ENCODE measurements around the gene PEX11B.
A peak's percentile ranks its signal among the peaks of the same experiment; 100 is the strongest.

Gene PEX11B

DNA sequence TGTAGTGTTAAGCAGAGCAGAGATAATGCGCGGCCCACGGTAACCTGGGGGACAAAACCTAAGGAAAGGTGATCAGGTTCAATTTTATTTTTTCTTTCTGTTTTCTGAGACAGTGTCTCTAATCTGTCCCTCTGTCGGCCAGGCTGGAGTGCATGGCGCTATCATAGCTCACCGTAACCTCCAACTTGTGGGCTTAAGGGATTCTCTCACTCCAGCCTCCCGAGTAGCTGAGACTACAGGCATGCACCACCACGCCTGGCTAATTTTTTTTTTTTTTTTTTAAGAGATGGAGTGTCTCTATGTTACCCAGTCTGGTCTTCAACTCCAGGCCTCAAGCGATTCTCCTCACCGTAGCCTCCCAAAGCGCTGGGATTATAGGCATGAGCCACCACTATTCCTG is 32.1 kb downstream of the PEX11B start:
- in situ Hi-C loops (cut with HindIII; ENCODE audit: low pct_ligation_motif_present, low pct_unique_long_range_greater_than_20kb, low sequenced_read_pairs) = no loop called here
- DNase-seq = no peak

DNA sequence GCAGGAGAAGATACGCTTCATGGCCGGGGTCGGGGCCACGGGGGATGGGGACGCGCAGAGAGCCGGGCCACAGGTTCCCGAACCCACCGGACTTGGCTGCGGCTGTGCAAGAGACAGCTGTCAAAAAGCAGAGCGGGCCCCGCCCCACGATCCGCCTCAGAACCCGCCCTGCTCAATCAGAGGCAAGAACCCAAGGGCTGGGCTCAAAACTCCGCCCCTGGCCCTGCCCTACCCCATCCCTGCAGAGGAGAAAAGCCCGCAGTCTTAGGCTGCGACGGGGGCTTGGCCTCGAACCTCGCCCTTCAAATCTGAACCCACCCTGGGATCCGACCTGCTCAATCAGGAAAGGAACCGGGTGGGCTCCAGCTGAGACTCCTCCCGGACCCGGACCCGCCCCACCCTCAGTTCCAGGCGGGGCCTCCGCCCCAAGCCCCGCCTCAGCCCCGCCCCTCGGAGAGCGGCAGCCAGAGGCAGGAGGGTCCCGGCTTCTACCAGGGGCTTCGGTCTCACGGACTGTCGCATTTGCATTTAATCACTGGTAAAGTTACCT is 32.7 kb downstream of the PEX11B start, which contains the start of gene ANKRD35:
Gene ANKRD35, minus strand, starts transcription at position 129 of the 550 bp plus-strand sequence. Its CDS starts 108 bp downstream, at position 21.
- in situ Hi-C loops (cut with HindIII; ENCODE audit: low pct_ligation_motif_present, low pct_unique_long_range_greater_than_20kb, low sequenced_read_pairs) = no loop called here
- peak; percentile 80 for DNase-seq

DNA sequence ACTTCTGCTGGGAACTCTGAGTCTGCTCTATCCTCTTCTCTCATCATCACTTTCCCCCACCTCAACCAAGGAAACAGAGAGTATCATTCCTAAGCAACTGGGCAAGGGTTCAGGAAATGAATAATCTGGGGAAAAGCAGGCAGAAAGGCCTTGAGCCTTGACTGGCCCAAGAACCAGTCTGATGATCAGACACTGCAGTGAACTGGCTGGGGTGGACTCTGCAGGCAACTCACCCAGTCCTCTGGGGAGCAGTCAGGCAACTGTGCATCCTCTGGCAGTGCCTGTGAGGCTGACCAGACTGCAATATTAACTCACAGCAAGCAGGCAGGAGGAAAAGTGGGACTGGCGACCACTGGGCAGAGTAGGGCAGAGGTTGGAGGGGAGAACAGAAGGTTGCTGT is 33.8 kb downstream of the PEX11B start:
- no peak for DNase-seq
- in situ Hi-C loops (cut with HindIII; ENCODE audit: low pct_ligation_motif_present, low pct_unique_long_range_greater_than_20kb, low sequenced_read_pairs) = no loop called here

DNA sequence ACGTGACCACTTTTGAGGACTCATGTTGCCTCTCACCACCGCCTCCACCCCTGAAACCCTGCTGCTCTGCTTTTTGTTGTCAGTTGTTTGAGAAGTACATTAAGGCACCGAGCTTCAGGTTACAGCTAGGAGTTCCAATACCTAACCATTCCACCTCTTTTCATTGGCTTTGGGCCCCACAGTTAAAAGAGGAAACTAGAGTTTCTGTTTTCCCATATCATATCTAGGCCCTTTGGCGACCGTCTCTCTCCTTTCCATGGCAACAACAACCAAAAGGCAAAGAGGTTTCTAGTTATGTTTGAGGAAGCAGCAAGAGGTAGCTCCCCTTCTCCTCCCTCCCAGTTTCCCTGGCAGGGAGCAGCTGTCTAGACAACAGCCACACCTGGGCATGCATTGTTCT is 38.7 kb downstream of the PEX11B start:
- DNase-seq = no peak

DNA sequence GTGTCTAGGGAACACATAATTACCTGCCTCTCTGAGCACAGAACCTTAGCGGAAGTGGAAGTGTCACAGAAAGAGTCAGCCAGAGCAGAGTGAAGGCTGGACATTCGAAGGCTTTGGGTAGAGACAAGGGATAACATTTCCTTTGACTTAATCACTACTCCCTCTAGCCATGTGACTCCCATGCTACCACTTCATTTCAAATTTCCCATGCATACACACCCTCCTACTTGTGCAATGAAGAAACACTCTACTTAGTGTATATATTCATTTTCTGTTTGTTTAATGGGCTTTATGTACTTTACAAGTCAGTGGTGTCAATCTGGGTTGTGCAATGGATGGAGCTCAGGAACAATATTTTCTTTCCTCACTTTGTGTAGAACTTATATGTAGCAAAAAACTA is 39.8 kb downstream of the PEX11B start:
- no peak for DNase-seq
- in situ Hi-C loops (cut with HindIII; ENCODE audit: low pct_ligation_motif_present, low pct_unique_long_range_greater_than_20kb, low sequenced_read_pairs) = no loop called here

More for the DNA sequence above, 38.7 kb downstream of the PEX11B start:
- in situ Hi-C loops (cut with HindIII; ENCODE audit: low pct_ligation_motif_present, low pct_unique_long_range_greater_than_20kb, low sequenced_read_pairs) = no loop called here

DNA sequence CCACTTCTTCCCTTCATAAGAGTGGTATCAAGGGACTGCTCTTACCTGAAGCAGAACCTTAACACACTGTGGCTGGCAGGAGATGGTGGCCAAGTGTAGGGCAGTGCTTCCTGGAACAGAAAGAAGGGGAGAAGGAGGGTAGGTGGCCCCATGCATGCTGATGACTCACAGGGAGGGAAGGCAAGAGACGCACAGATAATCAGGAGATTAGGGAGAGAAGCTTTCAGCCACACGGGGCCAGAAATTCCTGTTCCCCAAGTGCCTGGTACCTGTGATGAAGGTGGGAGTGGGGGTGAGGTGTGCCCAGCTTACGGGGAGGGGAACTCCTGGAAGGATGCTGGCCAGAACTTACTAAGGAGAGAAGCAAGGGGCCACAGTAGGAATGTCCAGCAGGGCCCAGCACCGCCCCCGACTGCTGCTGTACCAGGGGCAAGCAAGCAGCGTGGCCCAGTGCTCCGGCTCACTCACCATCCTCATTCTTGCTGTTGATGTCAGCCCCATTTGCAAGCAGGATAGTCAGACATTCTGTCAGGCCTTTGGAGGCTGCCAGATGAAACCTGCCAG is 40.5 kb downstream of the PEX11B start:
- DNase-seq = no peak
- in situ Hi-C loops (cut with HindIII; ENCODE audit: low pct_ligation_motif_present, low pct_unique_long_range_greater_than_20kb, low sequenced_read_pairs) = no loop called here

DNA sequence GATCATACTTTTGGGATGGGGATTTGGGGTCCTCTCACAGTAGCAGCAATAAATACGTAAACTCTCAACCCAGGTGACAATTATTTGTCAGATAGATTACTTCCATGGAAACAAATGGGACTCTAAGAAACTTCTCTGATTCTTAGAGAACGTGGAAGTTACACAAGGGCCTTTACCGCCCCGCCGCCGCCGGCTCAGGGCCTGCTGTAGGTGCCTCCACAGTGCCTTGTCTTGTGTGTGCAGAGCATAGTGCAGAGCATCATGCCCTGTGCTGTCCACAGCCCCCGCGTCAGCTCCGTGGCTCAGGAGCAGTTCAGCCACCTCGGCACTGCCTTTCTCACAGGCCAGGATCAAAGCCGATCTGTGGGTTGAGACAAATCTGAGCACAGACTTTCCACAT is 43.9 kb downstream of the PEX11B start:
- no peak for DNase-seq
- in situ Hi-C loops (cut with HindIII; ENCODE audit: low pct_ligation_motif_present, low pct_unique_long_range_greater_than_20kb, low sequenced_read_pairs) = no loop called here

DNA sequence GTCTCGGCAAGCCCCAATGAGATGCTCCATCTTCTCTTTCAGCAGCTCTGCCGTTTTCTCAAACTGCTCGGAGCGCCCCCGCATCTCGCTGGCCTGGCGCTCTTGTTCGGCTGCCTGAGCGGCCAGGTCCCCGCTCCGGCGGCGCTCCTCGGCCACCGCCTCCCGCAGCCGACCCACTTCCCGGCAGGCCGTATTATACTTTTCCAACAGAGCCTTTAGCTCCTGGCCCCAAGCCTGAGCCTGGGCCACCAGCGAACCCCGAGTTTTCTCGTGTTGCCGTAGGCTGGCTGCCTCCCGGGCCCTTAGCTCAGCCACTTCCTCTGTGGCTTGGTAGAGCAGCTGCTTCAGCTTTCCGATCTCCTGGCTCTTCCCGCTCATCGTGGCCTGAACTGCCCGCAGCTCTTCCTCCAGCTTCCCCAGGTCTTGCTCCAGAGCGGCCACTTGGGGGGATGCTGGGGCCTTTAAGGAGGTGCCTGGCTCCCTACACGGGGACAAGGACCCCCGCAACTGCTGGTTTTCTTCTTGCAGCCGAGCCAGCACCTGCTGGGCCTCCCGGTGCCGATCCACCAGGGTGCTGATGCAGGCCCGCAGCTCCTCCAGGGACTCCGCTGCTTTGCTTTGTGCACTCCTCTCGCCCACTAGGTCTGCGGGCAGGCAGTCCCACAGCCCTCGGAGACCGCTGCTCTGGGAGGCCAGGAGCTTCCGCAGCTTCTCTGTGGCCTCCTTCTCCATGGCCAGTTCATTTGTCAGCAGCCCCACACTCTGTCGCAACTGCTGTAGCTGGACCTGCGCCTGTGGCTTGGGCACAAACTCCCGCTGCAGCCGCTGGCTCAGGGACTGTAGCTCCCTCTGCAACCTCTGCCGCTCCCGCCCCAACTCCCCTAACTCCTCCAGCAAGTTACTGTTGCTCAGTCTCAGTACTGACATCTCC is 46.3 kb downstream of the PEX11B start:
- in situ Hi-C loops (cut with HindIII; ENCODE audit: low pct_ligation_motif_present, low pct_unique_long_range_greater_than_20kb, low sequenced_read_pairs) = no loop called here
- no peak for DNase-seq

DNA sequence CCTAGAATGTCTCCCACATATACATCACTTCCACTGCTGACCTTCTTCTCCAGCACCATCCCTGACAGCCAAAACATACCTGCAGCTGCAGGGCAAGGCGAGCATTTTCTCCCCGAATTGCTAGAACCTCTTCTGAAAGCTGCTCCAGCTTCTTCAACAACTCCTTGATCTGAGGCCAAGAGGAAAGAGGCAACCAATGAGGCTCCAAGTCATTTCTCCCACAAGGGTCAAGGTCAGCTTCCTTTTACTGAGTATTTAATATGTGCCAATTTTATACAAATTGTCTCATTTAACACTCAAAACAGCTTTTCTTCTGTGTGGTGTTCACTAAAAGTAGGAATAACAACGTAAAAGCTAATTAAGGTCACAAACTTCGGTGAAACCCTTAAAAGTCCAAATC is 50.3 kb downstream of the PEX11B start:
- DNase-seq = no peak
- in situ Hi-C loops (cut with HindIII; ENCODE audit: low pct_ligation_motif_present, low pct_unique_long_range_greater_than_20kb, low sequenced_read_pairs) = no loop called here

DNA sequence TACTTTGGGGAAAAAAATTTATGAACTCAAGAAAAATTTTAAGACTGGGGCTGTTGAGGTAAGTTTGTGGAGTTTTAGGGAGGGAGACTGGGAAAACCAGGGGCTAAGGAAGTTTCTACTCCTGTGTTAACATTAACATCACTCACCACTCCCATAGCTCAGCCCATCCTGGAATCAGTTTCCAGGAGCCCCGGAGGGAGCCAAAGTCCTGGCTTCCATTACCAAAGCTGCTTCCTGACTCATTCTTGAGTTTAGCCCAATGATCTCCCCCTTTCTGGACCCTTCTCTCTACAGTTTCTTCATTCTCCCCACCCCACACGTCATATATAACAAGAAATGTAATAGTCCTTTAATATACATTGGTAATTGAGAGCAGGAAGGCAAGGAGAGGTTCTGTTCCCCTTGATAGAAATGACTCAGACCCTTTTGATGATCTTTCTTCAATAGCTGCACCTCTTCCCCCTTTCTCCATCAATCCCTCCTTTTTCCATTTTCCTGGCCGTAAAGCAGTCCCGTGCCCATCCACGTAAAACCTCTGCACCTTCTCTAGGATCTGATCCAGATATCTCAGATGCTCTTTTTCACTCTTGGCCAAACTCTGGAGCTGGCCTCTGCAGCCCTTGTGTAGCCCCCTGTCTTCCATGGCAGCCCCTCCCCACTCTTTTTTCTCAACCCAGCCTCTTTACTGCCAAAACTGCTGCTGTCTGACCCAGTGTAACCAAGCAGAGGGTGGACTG is 55.1 kb downstream of the PEX11B start:
- DNase-seq = no peak
- in situ Hi-C loops (cut with HindIII; ENCODE audit: low pct_ligation_motif_present, low pct_unique_long_range_greater_than_20kb, low sequenced_read_pairs) = no loop called here
